ENCODE measurements around the gene RBM15B.

Gene RBM15B

DNA sequence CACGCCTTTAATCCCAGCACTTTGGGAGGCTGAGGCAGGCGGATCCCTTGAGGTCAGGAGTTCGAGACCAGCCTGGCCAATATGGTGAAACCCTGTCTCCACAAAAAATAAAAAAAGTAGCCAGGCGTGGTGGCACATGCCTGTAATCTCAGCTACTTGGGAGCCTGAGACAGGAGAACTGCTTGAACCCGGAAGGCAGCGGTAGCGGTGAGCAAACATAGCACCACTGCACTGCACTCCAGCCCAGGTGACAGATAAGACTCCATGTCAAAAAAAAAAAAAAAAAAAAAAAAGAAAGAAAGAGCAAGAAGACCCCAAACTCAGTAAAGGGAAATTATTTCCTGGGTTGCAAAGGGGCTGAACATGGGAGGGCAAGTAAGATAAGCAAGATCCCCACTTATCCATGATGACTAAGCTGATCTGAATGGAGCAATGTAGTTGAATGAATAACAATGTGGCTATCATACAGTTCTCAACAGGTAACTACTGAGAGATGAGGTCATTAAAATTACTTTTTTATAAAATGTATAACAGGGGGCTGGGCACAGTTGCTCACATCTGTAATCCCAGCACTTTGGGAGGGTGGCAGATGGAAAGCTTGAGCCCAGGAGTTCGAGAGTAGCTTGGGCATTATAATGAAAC lies 46.0 kb downstream of the RBM15B start:
- Histone ChIP-seq H3K27me3 (ENCODE audit: control insufficient read depth, insufficient read depth, low read length, poor library complexity, severe bottlenecking) (no peaks in the 10 kb centered on the region), H3K9me3 (ENCODE audit: control insufficient read depth, low read length) (no peaks in the 10 kb centered on the region), H3K4me3 (ENCODE audit: insufficient read depth, low read depth, low read length) (no peak overlapping the region), H3K36me3 (ENCODE audit: control insufficient read depth, insufficient read depth, low read length) (peaks cover 9% of the 10 kb centered on the region), H3K4me1 (ENCODE audit: control insufficient read depth, insufficient read depth, low read length) (no peaks in the 10 kb centered on the region), H3K27ac (ENCODE audit: insufficient read depth, low read depth, low read length, poor library complexity, severe bottlenecking) (no peak overlapping the region)
- WGBS, 2 experiments, result 82 to 87% methylated on average over 8 of the region's 8 CpGs

DNA sequence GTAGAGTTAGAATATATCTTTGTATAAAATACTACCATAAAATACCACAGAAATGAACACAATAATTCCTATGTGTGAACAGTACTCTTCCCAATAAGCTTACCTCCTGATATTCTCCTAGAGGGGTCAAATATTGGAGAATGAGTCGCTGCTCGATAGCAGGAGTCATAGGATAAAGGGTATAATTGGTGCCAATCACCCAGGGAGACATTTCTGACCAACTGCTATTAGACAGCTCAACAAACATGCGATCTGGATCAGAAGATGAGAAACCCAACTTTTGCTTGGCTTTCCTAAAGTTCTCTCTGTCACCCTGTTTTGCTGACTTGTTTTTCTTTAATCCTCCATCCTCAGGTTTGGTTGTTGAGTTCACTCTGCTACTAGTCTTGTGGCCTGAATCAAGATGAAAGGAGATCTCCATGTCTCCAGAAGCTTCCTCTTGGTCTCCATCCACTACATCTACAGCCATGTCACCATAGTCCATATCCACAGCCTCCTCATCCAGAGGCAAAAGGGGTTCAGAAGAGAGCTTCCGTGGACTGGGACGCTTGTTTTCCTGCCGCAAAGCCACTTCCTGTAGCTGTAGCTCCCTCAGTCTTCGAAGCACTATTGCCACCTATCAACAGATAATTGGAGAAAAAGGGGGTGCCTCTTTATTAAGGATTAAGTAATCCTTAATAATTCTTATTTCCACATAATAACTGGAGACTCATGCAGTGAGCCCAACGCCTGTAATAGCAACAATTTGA lies 50.4 kb downstream of the RBM15B start:
- Histone ChIP-seq H3K9me3 (ENCODE audit: control insufficient read depth, low read length) (no peaks in the 10 kb centered on the region), H3K27ac (ENCODE audit: insufficient read depth, low read depth, low read length, poor library complexity, severe bottlenecking) (no peak overlapping the region), H3K27me3 (ENCODE audit: control insufficient read depth, insufficient read depth, low read length, poor library complexity, severe bottlenecking) (no peaks in the 10 kb centered on the region), H3K36me3 (ENCODE audit: control insufficient read depth, insufficient read depth, low read length) (peaks cover 9% of the 10 kb centered on the region), H3K4me1 (ENCODE audit: control insufficient read depth, insufficient read depth, low read length) (no peaks in the 10 kb centered on the region), H3K4me3 (ENCODE audit: insufficient read depth, low read depth, low read length) (no peak overlapping the region)
- 97 to 100% methylated on average over 7 of the region's 8 CpGs for WGBS, 2 experiments

DNA sequence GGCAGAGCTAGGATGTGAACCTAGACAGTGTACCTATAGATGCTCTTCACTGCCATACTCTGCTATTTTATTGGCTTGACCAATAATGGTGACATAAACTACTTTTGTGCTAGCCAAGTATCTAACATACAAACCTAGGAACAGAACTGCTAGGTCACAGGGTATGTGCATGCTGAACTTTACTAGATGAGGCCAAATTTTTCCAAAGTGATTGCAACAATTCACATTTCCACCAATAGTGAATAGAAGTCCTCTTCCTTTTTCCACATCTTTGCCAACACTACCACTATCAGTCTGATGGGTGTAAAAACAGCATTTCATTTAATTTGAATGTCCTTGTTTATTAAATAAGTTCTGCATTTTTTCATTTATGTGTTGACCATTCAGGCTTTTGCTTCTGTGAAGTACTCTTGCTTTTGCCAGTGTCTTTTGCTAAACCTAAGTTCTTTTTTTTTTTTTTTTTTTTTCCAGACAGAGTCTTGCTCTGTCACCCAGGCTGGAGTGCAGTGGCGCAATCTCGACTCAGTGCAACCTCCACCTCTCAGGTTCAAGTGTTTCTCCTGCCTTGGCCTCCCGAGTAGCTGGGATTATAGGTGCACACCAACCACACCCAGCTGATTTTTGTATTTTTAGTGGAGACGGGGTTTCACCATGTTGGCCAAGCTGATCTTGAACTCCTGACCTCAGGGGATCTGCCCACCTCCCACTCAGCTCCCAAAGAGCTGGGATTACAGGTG lies 54.6 kb downstream of the RBM15B start:
- peaks cover 9% of the 10 kb centered on the region for H3K36me3 ChIP-seq (ENCODE audit: control insufficient read depth, insufficient read depth, low read length)
- H3K9me3 ChIP-seq (ENCODE audit: control insufficient read depth, low read length), result no peaks in the 10 kb centered on the region
- 89 to 92% methylated on average over 4 of the region's 4 CpGs for WGBS, 2 experiments
- no peaks in the 10 kb centered on the region for H3K4me1 ChIP-seq (ENCODE audit: control insufficient read depth, insufficient read depth, low read length)
- no peak overlapping the region for H3K27ac ChIP-seq (ENCODE audit: insufficient read depth, low read depth, low read length, poor library complexity, severe bottlenecking)
- H3K4me3 ChIP-seq (ENCODE audit: insufficient read depth, low read depth, low read length), result no peak overlapping the region
- no peaks in the 10 kb centered on the region for H3K27me3 ChIP-seq (ENCODE audit: control insufficient read depth, insufficient read depth, low read length, poor library complexity, severe bottlenecking)
